ENCODE data around the gene PAK1.

DNA sequence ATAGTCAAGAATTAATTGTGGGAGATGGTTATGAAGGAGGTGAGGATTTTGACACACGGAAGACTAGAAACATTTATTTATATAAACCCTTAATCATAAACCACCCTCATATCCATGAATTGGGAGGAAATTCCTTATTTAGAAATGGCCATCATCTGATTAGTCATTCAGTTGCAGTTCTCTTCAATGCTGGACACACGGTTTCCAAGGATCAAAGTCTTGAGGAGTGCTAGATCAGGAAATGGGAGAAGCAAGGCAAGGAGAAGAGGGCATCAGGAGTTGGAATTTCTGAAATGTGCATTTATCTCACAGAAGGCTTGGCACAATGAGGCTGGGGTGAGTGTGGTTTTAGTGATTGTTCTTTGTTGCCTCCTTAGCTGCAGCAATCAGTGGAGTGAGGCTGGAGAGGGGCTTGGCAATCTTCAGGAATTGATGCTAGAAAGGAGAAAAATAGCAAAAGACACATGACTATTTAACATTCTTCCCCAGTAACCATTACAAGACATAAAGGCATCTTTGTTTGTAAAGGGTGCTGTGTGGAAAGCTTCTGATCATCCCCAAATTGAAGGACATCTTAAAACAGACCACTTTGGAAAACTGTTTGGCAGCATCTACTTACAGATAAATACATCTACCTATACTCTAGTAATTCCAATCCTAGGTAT, 150.8 kb downstream of the PAK1 start:
- TF ChIP-seq GABPA (IDR thresholded peaks at IDR 0.05; ENCODE audit: borderline replicate concordance, insufficient read depth, low read length) (no peak), JUND (IDR thresholded peaks at IDR 0.05; ENCODE audit: low read length) (no peak), EZH2 (IDR thresholded peaks at IDR 0.05; ENCODE audit: low read depth, low read length, severe bottlenecking) (no peak), ASH2L (IDR thresholded peaks at IDR 0.05; ENCODE audit: low read length) (no peak), POLR2A (IDR thresholded peaks at IDR 0.05; ENCODE audit: control extremely low read depth in 1 of 2, low read depth in 2 of 2, low read length in 2 of 2) (no peak), YY1 (IDR thresholded peaks at IDR 0.05; ENCODE audit: low read depth, low read length) (no peak), CHD2 (IDR thresholded peaks at IDR 0.05; ENCODE audit: low read length) (no peak), CREB1 (IDR thresholded peaks at IDR 0.05) (no peak), RAD21 (IDR thresholded peaks at IDR 0.05 in 1 of 2, conservative IDR thresholded peaks at IDR 0.05 in 1 of 2; ENCODE audit: low read depth in 2 of 2, low read length in 2 of 2) (no peak)
- TF ChIP-seq, protein P1, sequence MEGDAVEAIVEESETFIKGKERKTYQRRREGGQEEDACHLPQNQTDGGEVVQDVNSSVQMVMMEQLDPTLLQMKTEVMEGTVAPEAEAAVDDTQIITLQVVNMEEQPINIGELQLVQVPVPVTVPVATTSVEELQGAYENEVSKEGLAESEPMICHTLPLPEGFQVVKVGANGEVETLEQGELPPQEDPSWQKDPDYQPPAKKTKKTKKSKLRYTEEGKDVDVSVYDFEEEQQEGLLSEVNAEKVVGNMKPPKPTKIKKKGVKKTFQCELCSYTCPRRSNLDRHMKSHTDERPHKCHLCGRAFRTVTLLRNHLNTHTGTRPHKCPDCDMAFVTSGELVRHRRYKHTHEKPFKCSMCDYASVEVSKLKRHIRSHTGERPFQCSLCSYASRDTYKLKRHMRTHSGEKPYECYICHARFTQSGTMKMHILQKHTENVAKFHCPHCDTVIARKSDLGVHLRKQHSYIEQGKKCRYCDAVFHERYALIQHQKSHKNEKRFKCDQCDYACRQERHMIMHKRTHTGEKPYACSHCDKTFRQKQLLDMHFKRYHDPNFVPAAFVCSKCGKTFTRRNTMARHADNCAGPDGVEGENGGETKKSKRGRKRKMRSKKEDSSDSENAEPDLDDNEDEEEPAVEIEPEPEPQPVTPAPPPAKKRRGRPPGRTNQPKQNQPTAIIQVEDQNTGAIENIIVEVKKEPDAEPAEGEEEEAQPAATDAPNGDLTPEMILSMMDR (IDR thresholded peaks at IDR 0.05; ENCODE audit: control extremely low read depth in 1 of 3, insufficient read depth in 1 of 3, low read depth in 1 of 3, low read length in 3 of 3), result no peak
